Gastrocnemius medialis (tissue), 4 donors: ENCODE measurements around the gene DNAJB14. TPM values are rescaled to one million over a fixed set of nuclear protein-coding genes. Genes with fewer than 3 reads are reported as not detected.

ENCODE experiments used
- ATAC-seq, 2 donors: fragments of 150-250 bp; one replicate each; pipeline ENCODE4 v1.9.1; 2016
- DNase-seq, 2 donors: peaks; one replicate each; pipeline ENCODE4 v3.0.0-alpha.2; 2019
- H3K27ac ChIP-seq, 4 donors: fragments of 200-600 bp; sonication (generic); 1 replicate in 1 of 4; 2 replicates in 3 of 4; pipeline ENCODE4 v1.5.1; 2016 to 2018; ENCODE audit warnings: mild to moderate bottlenecking in 2 of 4, moderate library complexity in 1 of 4
- H3K27me3 ChIP-seq, 3 donors: fragments of 200-600 bp; sonication (generic) in 2 of 3; 1 replicate in 1 of 3; 2 replicates in 2 of 3; pipeline versions ENCODE4 v1.5.1 to v1.6.0; 2016 to 2019; ENCODE audit warnings: mild to moderate bottlenecking in 1 of 3, moderate library complexity in 1 of 3
- H3K36me3 ChIP-seq, 2 donors: fragments of 200-600 bp; sonication (generic) in 1 of 2; one replicate each; pipeline ENCODE4 v1.5.1; 2017 to 2018
- H3K4me1 ChIP-seq, 2 donors: fragments of 200-600 bp; sonication (generic) in 1 of 2; one replicate each; pipeline ENCODE4 v1.5.1; 2016 to 2017; ENCODE audit warnings: mild to moderate bottlenecking in 2 of 2
- H3K4me3 ChIP-seq, 4 donors: fragments of 200-600 bp; sonication (generic) in 3 of 4; 1 replicate in 1 of 4; 2 replicates in 3 of 4; pipeline ENCODE4 v1.5.1; 2016 to 2019; ENCODE audit warnings: mild to moderate bottlenecking in 2 of 4
- H3K9me3 ChIP-seq, 3 donors: fragments of 200-600 bp; sonication (generic) in 2 of 3; 1 replicate in 1 of 3; 2 replicates in 2 of 3; pipeline ENCODE4 v1.5.1; 2016 to 2019
- CTCF ChIP-seq, 5 experiments: fragments of 450-650 bp in 3 of 5; fragments of 200-600 bp in 2 of 5; sonication (generic) in 2 of 5; IDR thresholded peaks in 4 of 5; conservative IDR thresholded peaks in 1 of 5; 1 replicate in 4 of 5; 2 replicates in 1 of 5; pipeline ENCODE4 v1.5.1; 2016 to 2019; ENCODE audit warnings: antibody characterized with exemption in 5 of 5, mild to moderate bottlenecking in 3 of 5, moderate library complexity in 3 of 5
- POLR2A ChIP-seq, 2 donors: fragments of 450-650 bp; IDR thresholded peaks; one replicate each; pipeline ENCODE4 v1.6.1; 2017; ENCODE audit warnings: antibody characterized with exemption in 2 of 2, mild to moderate bottlenecking in 2 of 2, moderate library complexity in 2 of 2
- in situ Hi-C, 4 donors: fragments of 200-750 bp; cut with MboI; loops; one replicate each; pipeline versions ENCODE4 v1.15.0 to v1.8.0; 2017; ENCODE audit warnings: low sequenced_read_pairs in 4 of 4
- intact Hi-C: fragments of 100-400 bp; cut with DNase I; formaldehyde crosslinking; loops from one replicate; pipeline ENCODE4 v1.15.1; 2023; ENCODE audit warnings: low total_unique reads
- total RNA-seq, 4 donors: library from RNA; depleted of rRNA; stranded (reverse); fragments of >200 nt; gene quantifications; one replicate each; pipeline versions ENCODE4 v1.1.0 to v1.2.3, GENCODE V29; 2016

DNAJB14 gene
- total RNA-seq, 4 donors from 2014 or later: 14.2 to 26.9 (median 15.2) TPM

- TF ChIP-seq POLR2A (IDR thresholded peaks at IDR 0.05): peak; percentile 29 to 33
- TF ChIP-seq CTCF (IDR thresholded peaks at IDR 0.05 in 4 of 5, conservative IDR thresholded peaks at IDR 0.05 in 1 of 5): no peak
- intact Hi-C loops: loop anchor here (1.0 to 10.0 kb wide), 3 partner anchors 55 to 960 kb away; no protein-coding TSS in a partner anchor
- Histone ChIP-seq H3K4me1 (peaks cover 16 to 21% of the 10 kb centered on the region in 2 donors), H3K9me3 (no peaks in the 10 kb centered on the region), H3K4me3 (peak within 1 kb of the TSS; percentile 85 to 95 (median 89)), H3K27me3 (no peaks in the 10 kb centered on the region), H3K36me3 (peaks cover 0 to 7% of the 10 kb centered on the region in 2 donors), H3K27ac (peak within 1 kb of the TSS; percentile 85 to 92 (median 88))
- in situ Hi-C loops: loop anchor here in 3 of 4 donors (5.0 to 10.0 kb wide), 4 partner anchors 50 to 332 kb away; partner anchors contain the start of genes TRMT10A (in 2 of the 3), DNAJB14 (in 1 of the 3) and H2AZ1 (in 1 of the 3)
- ATAC-seq: peak; percentile 99
- peak; percentile 88 to 91 for DNase-seq
These were observed 52.0 kb downstream of the DNAJB14 start, which contains the start of gene LAMTOR3 for GRCh38 chr4:99894161-99894997. LAMTOR3 (minus strand) TSS chr4:99894427; CDS start chr4:99893963, 464 bp downstream.

- ATAC-seq (peak in 1 of 2 donors; percentile 25), DNase-seq (peak in 1 of 2 donors; percentile 21)
- in situ Hi-C loops (loop anchor here in 3 of 4 donors (5.0 to 10.0 kb wide), 4 partner anchors 51 to 331 kb away; partner anchors contain the start of genes TRMT10A (in 2 of the 3), DNAJB14 (in 1 of the 3) and H2AZ1 (in 1 of the 3)), intact Hi-C loops (loop anchor here (1.0 to 10.0 kb wide), 3 partner anchors 56 to 959 kb away; no protein-coding TSS in a partner anchor)
- Histone ChIP-seq H3K4me1 (peaks cover 16 to 21% of the 10 kb centered on the region in 2 donors), H3K9me3 (no peaks in the 10 kb centered on the region), H3K36me3 (peaks cover 0 to 7% of the 10 kb centered on the region in 2 donors), H3K4me3 (peak overlapping the region; percentile 85 to 95 (median 89)), H3K27me3 (no peaks in the 10 kb centered on the region), H3K27ac (peak overlapping the region; percentile 85 to 92 (median 88))
- TF ChIP-seq POLR2A (IDR thresholded peaks at IDR 0.05): no peak
- TF ChIP-seq CTCF (IDR thresholded peaks at IDR 0.05 in 4 of 5, conservative IDR thresholded peaks at IDR 0.05 in 1 of 5): no peak
These were observed 52.6 kb downstream of the DNAJB14 start for GRCh38 chr4:99893839-99894160.

GRCh38 chr4:99893029-99893428, 53.4 kb downstream of the DNAJB14 start:
- ATAC-seq (no peak), DNase-seq (no peak)
- H3K4me1 ChIP-seq: peaks cover 16 to 21% of the 10 kb centered on the region in 2 donors
- no peak for TF ChIP-seq CTCF (IDR thresholded peaks at IDR 0.05 in 4 of 5, conservative IDR thresholded peaks at IDR 0.05 in 1 of 5)
- no peak for TF ChIP-seq POLR2A (IDR thresholded peaks at IDR 0.05)
- peak overlapping the region; percentile 85 to 95 (median 89) for H3K4me3 ChIP-seq
- no peaks in the 10 kb centered on the region for H3K9me3 ChIP-seq
- peaks cover 0 to 7% of the 10 kb centered on the region in 2 donors for H3K36me3 ChIP-seq
- in situ Hi-C loops: loop anchor here in 3 of 4 donors (5.0 to 10.0 kb wide), 4 partner anchors 52 to 331 kb away; partner anchors contain the start of genes TRMT10A (in 2 of the 3), DNAJB14 (in 1 of the 3) and H2AZ1 (in 1 of the 3)
- intact Hi-C loops: loop anchor here (10.0 kb wide), 1 partner anchor 958 kb away; no protein-coding TSS in a partner anchor
- no peak overlapping the region for H3K27ac ChIP-seq
- H3K27me3 ChIP-seq: no peaks in the 10 kb centered on the region

GRCh38 chr4:99891351-99891750, 55.1 kb downstream of the DNAJB14 start:
- Histone ChIP-seq H3K36me3 (peaks cover 0 to 15% of the 10 kb centered on the region in 2 donors), H3K9me3 (no peaks in the 10 kb centered on the region), H3K27ac (no peak overlapping the region), H3K4me3 (no peak overlapping the region), H3K27me3 (no peaks in the 10 kb centered on the region), H3K4me1 (peaks cover 16 to 21% of the 10 kb centered on the region in 2 donors)
- intact Hi-C loops (loop anchor here (10.0 kb wide), 1 partner anchor 957 kb away; no protein-coding TSS in a partner anchor), in situ Hi-C loops (loop anchor here in 3 of 4 donors (5.0 to 10.0 kb wide), 4 partner anchors 53 to 329 kb away; partner anchors contain the start of genes TRMT10A (in 2 of the 3), DNAJB14 (in 1 of the 3) and H2AZ1 (in 1 of the 3))
- ATAC-seq (no peak), DNase-seq (no peak)
- TF ChIP-seq CTCF (IDR thresholded peaks at IDR 0.05 in 4 of 5, conservative IDR thresholded peaks at IDR 0.05 in 1 of 5) (no peak), POLR2A (IDR thresholded peaks at IDR 0.05) (no peak)
